ENCODE measurements around the gene ANO4.
"Not testable (repeated sequence)": the region's sequence is repeated elsewhere in the genome, so short reads cannot be mapped to it uniquely, and the experiment has no call there.

Gene ANO4

DNA sequence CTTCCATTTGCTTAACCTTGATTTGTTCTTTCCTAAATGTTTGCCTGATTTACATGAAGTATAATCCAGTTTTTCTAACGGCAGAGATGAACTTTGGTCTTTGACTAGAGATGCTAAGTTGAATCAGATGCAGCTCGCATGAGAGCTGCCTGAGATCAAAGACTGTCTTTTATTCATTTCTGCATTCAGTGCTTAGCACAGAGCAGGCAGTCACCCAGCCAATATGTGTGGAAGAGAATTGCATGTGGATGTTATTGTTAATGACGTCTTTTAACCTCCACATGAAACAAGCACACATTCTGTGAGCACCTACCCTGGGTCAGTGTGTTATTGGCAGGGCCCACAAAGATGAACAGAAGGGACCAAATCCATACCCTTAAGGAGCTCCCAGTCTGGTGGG lies 316.3 kb downstream of the ANO4 start:
- DNase-seq = no peak

DNA sequence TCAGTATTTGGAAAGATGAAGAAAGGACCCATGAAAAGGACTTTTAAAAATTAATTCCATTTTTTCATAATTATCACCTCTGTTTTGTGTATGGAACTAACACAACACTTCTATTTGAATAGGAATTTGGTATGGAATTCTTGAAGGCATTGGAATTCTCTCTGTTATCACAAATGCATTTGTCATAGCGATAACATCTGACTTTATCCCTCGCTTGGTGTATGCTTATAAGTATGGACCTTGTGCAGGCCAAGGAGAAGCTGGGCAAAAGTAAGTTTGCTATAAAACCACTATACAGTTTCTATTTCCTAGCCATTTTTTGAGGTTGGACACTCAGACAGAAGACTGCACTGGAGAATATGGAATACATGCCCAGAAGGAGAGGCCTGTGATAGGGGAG lies 316.9 kb downstream of the ANO4 start:
- DNase-seq = no peak

- no peak for DNase-seq
These were observed 320.8 kb downstream of the ANO4 start for GRCh38 chr12:101115326-101115725.

- no peak for DNase-seq
These were observed 322.3 kb downstream of the ANO4 start for GRCh38 chr12:101116911-101117310.

- DNase-seq = no peak
These were observed 323.3 kb downstream of the ANO4 start for GRCh38 chr12:101117842-101118241.

DNA sequence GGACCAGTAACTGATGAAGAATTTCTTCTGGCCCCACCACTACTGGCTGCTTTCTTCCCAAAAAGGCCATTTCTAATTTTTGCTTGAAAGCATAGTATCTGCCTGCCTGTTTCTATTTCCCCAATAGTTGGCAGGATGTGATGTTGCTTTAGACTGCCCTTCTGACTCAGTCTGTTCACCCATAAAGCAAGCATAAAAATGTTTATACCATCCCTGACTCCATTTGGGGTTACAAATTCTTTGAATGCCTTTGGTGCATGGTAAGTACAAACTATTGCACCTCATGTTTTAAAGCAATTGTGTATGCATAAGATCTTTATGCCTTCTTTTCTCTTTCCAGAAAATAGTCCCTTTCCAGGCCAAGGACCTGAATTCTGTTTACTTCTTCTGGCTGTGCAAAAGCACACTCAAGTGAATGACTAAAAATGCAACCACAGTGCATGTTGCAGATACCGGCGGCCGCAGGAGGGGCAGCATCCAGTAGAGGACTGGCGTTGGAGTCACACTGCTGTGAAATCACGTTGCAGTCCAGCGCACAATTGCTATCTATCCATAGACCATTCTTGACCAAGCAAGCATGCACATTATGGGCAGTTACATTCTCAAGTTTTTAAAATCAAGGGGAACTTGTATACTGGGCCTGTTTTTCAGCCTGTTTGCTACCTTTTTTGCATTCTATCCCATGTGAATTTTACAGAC lies 333.1 kb downstream of the ANO4 start:
- no peak for DNase-seq

DNA sequence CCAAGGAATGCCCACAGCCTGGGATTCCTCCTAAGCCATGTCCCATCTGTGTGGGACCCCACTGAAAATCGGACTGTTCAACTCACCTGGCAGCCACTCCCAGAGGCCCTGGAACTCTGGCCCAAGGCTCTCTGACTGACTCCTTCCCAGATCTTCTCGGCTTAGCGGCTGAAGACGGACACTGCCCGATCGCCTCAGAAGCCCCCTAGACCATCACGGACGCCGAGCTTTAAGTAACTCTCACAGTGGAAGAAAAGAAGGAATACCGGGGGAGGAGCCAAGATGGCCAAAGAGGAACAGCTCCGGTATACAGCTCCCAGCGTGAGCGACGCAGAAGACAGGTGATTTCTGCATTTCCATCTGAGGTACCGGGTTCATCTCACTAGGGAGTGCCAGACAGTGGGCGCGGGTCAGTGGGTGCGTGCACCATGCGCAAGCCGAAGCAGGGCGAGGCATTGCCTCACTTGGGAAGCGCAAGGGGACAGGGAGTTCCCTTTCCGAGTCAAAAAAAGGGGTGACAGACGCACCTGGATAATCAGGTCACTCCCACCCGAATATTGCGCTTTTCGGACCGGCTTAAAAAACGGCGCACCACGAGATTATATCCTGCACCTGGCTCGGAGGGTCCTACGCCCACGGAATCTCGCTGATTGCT lies 351.3 kb downstream of the ANO4 start:
- not testable (repeated sequence) for DNase-seq

DNA sequence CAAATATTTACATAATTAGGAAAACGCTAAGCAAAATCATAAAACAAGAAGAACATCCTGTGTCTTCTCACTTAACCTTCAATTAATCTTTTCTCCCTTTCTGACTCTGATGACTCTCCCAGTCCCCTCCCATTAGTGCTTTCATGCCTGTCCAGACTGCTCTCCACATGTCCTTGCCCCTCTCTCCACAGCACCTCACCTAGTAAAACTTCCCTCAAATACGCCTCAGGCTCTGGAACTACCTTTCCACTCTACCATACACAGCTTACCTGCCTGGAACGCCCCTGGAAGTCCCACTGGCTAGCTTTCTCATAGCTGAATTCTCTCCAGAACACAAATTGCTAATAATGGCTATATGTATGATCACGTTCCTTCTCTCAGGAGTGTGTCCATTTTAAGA lies 370.7 kb downstream of the ANO4 start:
- DNase-seq = no peak

GRCh38 chr12:101166866-101167265 lies 372.3 kb downstream of the ANO4 start:
- no peak for DNase-seq

- DNase-seq = no peak
These were observed 373.4 kb downstream of the ANO4 start for GRCh38 chr12:101168001-101168400.

- no peak for DNase-seq
These were observed 377.7 kb downstream of the ANO4 start for GRCh38 chr12:101172316-101172715.

- DNase-seq = no peak
These were observed 378.7 kb downstream of the ANO4 start for GRCh38 chr12:101173197-101173749.

- DNase-seq = no peak
These were observed 380.0 kb downstream of the ANO4 start for GRCh38 chr12:101174541-101174940.
